Tibial nerve (tissue), 4 donors: ENCODE measurements around the gene MT1E. TPM values are rescaled to one million over a fixed set of nuclear protein-coding genes. Genes with fewer than 3 reads are reported as not detected.
A peak's percentile ranks its signal among the peaks of the same experiment; 100 is the strongest.

ENCODE experiments used
- DNase-seq, 2 donors: peaks; one replicate each; pipeline ENCODE4 v3.0.0-alpha.2; 2019; ENCODE audit warnings: low spot score in 2 of 2
- H3K27ac ChIP-seq, 4 donors: fragments of 200-600 bp; sonication (generic) in 3 of 4; one replicate each; pipeline ENCODE4 v1.5.1; 2017 to 2019; ENCODE audit warnings: mild to moderate bottlenecking in 1 of 4
- H3K27me3 ChIP-seq, 2 donors: fragments of 200-600 bp; sonication (generic) in 1 of 2; one replicate each; pipeline versions ENCODE4 v1.5.1 to v1.6.0; 2017 to 2019
- H3K36me3 ChIP-seq, 3 donors: fragments of 200-600 bp; sonication (generic); one replicate each; pipeline ENCODE4 v1.5.1; 2018 to 2019
- H3K4me1 ChIP-seq, 4 donors: fragments of 200-600 bp; sonication (generic) in 3 of 4; one replicate each; pipeline ENCODE4 v1.5.1; 2017 to 2019
- H3K4me3 ChIP-seq, 4 donors: fragments of 200-600 bp; sonication (generic) in 3 of 4; one replicate each; pipeline ENCODE4 v1.5.1; 2017 to 2019; ENCODE audit warnings: mild to moderate bottlenecking in 1 of 4, moderate library complexity in 1 of 4
- H3K9me3 ChIP-seq, 4 donors: fragments of 200-600 bp; sonication (generic) in 3 of 4; one replicate each; pipeline ENCODE4 v1.5.1; 2017 to 2019
- CTCF ChIP-seq, 5 experiments: fragments of 200-600 bp in 3 of 5; fragments of 450-650 bp in 2 of 5; sonication (generic) in 3 of 5; IDR thresholded peaks; one replicate each; pipeline ENCODE4 v1.5.1; 2016 to 2019; ENCODE audit warnings: antibody characterized with exemption in 5 of 5, mild to moderate bottlenecking in 3 of 5, moderate library complexity in 2 of 5
- EP300 ChIP-seq, 2 donors: sonication (generic); formaldehyde crosslinking; IDR thresholded peaks; one replicate each; pipeline ENCODE4 v1.6.1; 2017; ENCODE audit warnings: antibody characterized with exemption in 2 of 2, mild to moderate bottlenecking in 1 of 2
- POLR2A ChIP-seq, 2 donors: fragments of 450-650 bp; IDR thresholded peaks; one replicate each; pipeline ENCODE4 v1.6.1; 2017; ENCODE audit warnings: antibody characterized with exemption in 2 of 2, mild to moderate bottlenecking in 2 of 2, moderate library complexity in 2 of 2
- WGBS, 2 donors: methylation state at CpG; one replicate each; pipeline ENCODE4 v1.1.5; 2018; 5-methylcytosine and 5-hydroxymethylcytosine counted together
- total RNA-seq, 4 donors: library from RNA; depleted of rRNA; stranded (reverse); fragments of >200 nt; gene quantifications; one replicate each; pipeline ENCODE4 v1.1.0, GENCODE V29; 2016

The MT1E gene
- total RNA-seq, 4 donors from 2014 or later, result 229 to 1,068 (median 290) TPM

GRCh38 chr16:56635441-56635967 lies 9.9 kb downstream of the MT1E start:
- H3K27ac ChIP-seq, result peak overlapping the region in 2 of 4 donors; percentile 10 to 40
- WGBS, 2 donors, result 28 to 37% methylated on average over 39 of the region's 40 CpGs

GRCh38 chr16:56636616-56637413 lies 11.2 kb downstream of the MT1E start:
- Histone ChIP-seq H3K9me3 (no peaks in the 10 kb centered on the region), H3K36me3 (no peaks in the 10 kb centered on the region), H3K4me3 (no peak overlapping the region), H3K27ac (peak overlapping the region in 1 of 4 donors; percentile 82), H3K4me1 (peaks cover 0 to 66% (median 21%) of the 10 kb centered on the region in 4 donors), H3K27me3 (peaks cover 0 to 47% of the 10 kb centered on the region in 2 donors)
- DNase-seq, result no peak
- WGBS, 2 donors, result 62 to 72% methylated on average over 9 of the region's 9 CpGs
- TF ChIP-seq CTCF (IDR thresholded peaks at IDR 0.05) (no peak), EP300 (IDR thresholded peaks at IDR 0.05) (no peak), POLR2A (IDR thresholded peaks at IDR 0.05) (no peak)

More at GRCh38 chr16:56635441-56635967, 9.9 kb downstream of the MT1E start:
- Histone ChIP-seq H3K4me3 (peak overlapping the region in 2 of 4 donors; percentile 20 to 37), H3K4me1 (peaks cover 0 to 70% (median 23%) of the 10 kb centered on the region in 4 donors), H3K27me3 (peaks cover 0 to 47% of the 10 kb centered on the region in 2 donors), H3K9me3 (no peaks in the 10 kb centered on the region), H3K36me3 (no peaks in the 10 kb centered on the region)
- no peak for DNase-seq
- TF ChIP-seq CTCF (IDR thresholded peaks at IDR 0.05), result no peak
- TF ChIP-seq POLR2A (IDR thresholded peaks at IDR 0.05), result no peak
- TF ChIP-seq EP300 (IDR thresholded peaks at IDR 0.05), result no peak

- H3K36me3 ChIP-seq, result no peaks in the 10 kb centered on the region
- peak within 1 kb of the TSS; percentile 38 to 50 (median 39) for H3K4me3 ChIP-seq
- 14 to 19% methylated on average over 45 to 52 of the region's 68 CpGs for WGBS, 2 donors
- TF ChIP-seq EP300 (IDR thresholded peaks at IDR 0.05) (peak; percentile 65 to 90), CTCF (IDR thresholded peaks at IDR 0.05) (no peak), POLR2A (IDR thresholded peaks at IDR 0.05) (peak; percentile 40 to 71)
- peak within 1 kb of the TSS; percentile 71 to 82 (median 76) for H3K27ac ChIP-seq
- peak; percentile 51 to 61 for DNase-seq
- H3K9me3 ChIP-seq, result no peaks in the 10 kb centered on the region
- H3K27me3 ChIP-seq, result peaks cover 0 to 42% of the 10 kb centered on the region in 2 donors
- H3K4me1 ChIP-seq, result peaks cover 0 to 61% (median 16%) of the 10 kb centered on the region in 4 donors
Observed at GRCh38 chr16:56637814-56638750, 12.5 kb downstream of the MT1E start, which contains the start of gene MT1A. Gene MT1A, plus strand, starts transcription at chr16:56638666. Its CDS starts 73 bp downstream, at chr16:56638739.

- Histone ChIP-seq H3K27me3 (peaks cover 0 to 44% of the 10 kb centered on the region in 2 donors), H3K9me3 (no peaks in the 10 kb centered on the region), H3K36me3 (no peaks in the 10 kb centered on the region), H3K4me1 (peaks cover 0 to 61% (median 26%) of the 10 kb centered on the region in 4 donors), H3K4me3 (peak overlapping the region in 1 of 4 donors; percentile 50), H3K27ac (peak overlapping the region in 2 of 4 donors; percentile 78 to 82)
- TF ChIP-seq CTCF (IDR thresholded peaks at IDR 0.05), result no peak
- no peak for TF ChIP-seq POLR2A (IDR thresholded peaks at IDR 0.05)
- TF ChIP-seq EP300 (IDR thresholded peaks at IDR 0.05), result no peak
- DNase-seq, result no peak
- whole genome bisulfite sequencing, 2 donors, result 63 to 74% methylated on average over 1 of the region's 1 CpG
Observed at GRCh38 chr16:56639045-56639444, 13.5 kb downstream of the MT1E start.
